CD4-positive, alpha-beta T cell treated with Interferon gamma for 1 hour (primary cell): ENCODE measurements around the gene MTTP.

Experiments
- DNase-seq: peaks from one replicate; pipeline ENCODE4 v3.0.0-alpha.2; 2020

The MTTP gene

GRCh38 chr4:99670409-99671073 lies 95.9 kb downstream of the MTTP start:
- DNase-seq: no peak
